MM.1S (cell line): ENCODE data around the gene STARD9.
"Not testable (repeated sequence)": the region's sequence is repeated elsewhere in the genome, so short reads cannot be mapped to it uniquely, and the experiment has no call there.

Source experiments
- DNase-seq: peaks from one replicate; pipeline ENCODE4 v3.0.0-alpha.2; 2015
- H2AFZ ChIP-seq: fragments of 300-600 bp; sonication (generic); 2 replicates; pipeline ENCODE4 v1.6.0; 2016; ENCODE audit warnings: antibody characterized with exemption, low read length
- H3F3A ChIP-seq: fragments of 300-600 bp; sonication (generic); 2 replicates; pipeline ENCODE4 v1.6.1; 2016; ENCODE audit warnings: mild to moderate bottlenecking, antibody characterized with exemption, low read length, moderate library complexity, mixed read lengths; ENCODE audit not compliant: insufficient read depth
- H3K27ac ChIP-seq: fragments of 300-600 bp; sonication (generic); 2 replicates; pipeline ENCODE4 v1.5.1; 2016; ENCODE audit warnings: mild to moderate bottlenecking, low read length
- H3K27me3 ChIP-seq: fragments of 300-600 bp; sonication (generic); replicated peaks from 2 replicates; pipeline ENCODE4 v1.6.0; 2016; ENCODE audit warnings: low read length; ENCODE audit not compliant: insufficient read depth
- H3K36me3 ChIP-seq: fragments of 300-600 bp; sonication (generic); replicated peaks from 2 replicates; pipeline ENCODE4 v1.6.1; 2016; ENCODE audit warnings: mild to moderate bottlenecking, low read length, mixed read lengths; ENCODE audit not compliant: insufficient read depth
- H3K4me1 ChIP-seq: fragments of 300-600 bp; sonication (generic); 2 replicates; pipeline ENCODE4 v1.6.1; 2016; ENCODE audit warnings: low read length, mixed read lengths
- H3K4me2 ChIP-seq: fragments of 300-600 bp; sonication (generic); 2 replicates; pipeline ENCODE4 v1.6.0; 2016; ENCODE audit warnings: low read depth, low read length
- H3K4me3 ChIP-seq: fragments of 300-600 bp; sonication (generic); 2 replicates; pipeline ENCODE4 v1.5.1; 2016; ENCODE audit warnings: low read length, mixed read lengths
- H3K79me2 ChIP-seq: fragments of 300-600 bp; sonication (generic); 2 replicates; pipeline ENCODE4 v1.6.1; 2016; ENCODE audit warnings: mixed run types, low read length, mixed read lengths
- H3K9ac ChIP-seq: fragments of 300-600 bp; sonication (generic); 2 replicates; pipeline ENCODE4 v1.6.1; 2016; ENCODE audit warnings: low read length, mixed read lengths
- H3K9me2 ChIP-seq: fragments of 300-600 bp; sonication (generic); replicated peaks from 2 replicates; pipeline ENCODE4 v1.6.1; 2016; ENCODE audit warnings: mild to moderate bottlenecking, low read length, mixed read lengths; ENCODE audit not compliant: insufficient read depth
- H3K9me3 ChIP-seq: fragments of 300-600 bp; sonication (generic); replicated peaks from 2 replicates; pipeline ENCODE4 v1.6.1; 2016; ENCODE audit warnings: mild to moderate bottlenecking, low read length, mixed read lengths; ENCODE audit not compliant: insufficient read depth
- H4K20me1 ChIP-seq: fragments of 300-600 bp; sonication (generic); 2 replicates; pipeline ENCODE4 v1.6.1; 2016; ENCODE audit warnings: mild to moderate bottlenecking, low read length, moderate library complexity, mixed read lengths; ENCODE audit not compliant: insufficient read depth
- EZH2 ChIP-seq: fragments of 300-600 bp; sonication (generic); optimal IDR thresholded peaks from 2 replicates; pipeline ENCODE3; 2017; ENCODE audit warnings: low read depth, mild to moderate bottlenecking, antibody characterized with exemption, low read length, mixed read lengths
- EZH2phosphoT487 ChIP-seq: fragments of 300-600 bp; sonication (generic); IDR thresholded peaks from 2 replicates; pipeline ENCODE4 v1.6.1; 2018; ENCODE audit warnings: antibody characterized with exemption, low read length
- TF ChIP-seq, protein P1 (sequence below): fragments of 300-600 bp; sonication (generic); IDR thresholded peaks from 2 replicates; pipeline ENCODE4 v1.5.1; 2016; ENCODE audit warnings: antibody characterized with exemption, low read length, mixed read lengths

Gene STARD9

DNA sequence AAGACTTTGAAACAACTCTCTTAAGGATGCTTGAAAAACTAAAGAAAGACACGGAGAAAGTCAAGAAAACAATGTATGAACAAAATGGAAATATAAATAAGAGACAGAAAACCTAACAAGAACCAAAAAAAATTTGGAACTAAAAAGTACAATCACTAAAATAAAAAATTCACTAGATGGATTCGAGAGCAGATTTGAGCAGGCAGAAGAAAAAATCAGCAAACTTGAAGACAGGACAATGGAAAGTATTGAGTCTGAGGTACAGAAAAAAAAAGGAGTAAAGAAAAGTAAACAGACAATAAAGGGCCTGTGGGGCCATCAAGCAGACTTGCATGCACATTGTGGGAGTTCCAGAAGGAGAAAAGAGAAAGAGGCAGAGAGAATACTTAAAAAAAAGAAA, 174.9 kb downstream of the STARD9 start:
- no peaks in the 10 kb centered on the region for H3F3A ChIP-seq
- H3K4me3 ChIP-seq, result no peak overlapping the region
- no peak for DNase-seq
- no peaks in the 10 kb centered on the region for H3K79me2 ChIP-seq
- H3K36me3 ChIP-seq, result no peaks in the 10 kb centered on the region
- H4K20me1 ChIP-seq, result no peaks in the 10 kb centered on the region
- H3K4me1 ChIP-seq, result no peaks in the 10 kb centered on the region
- H3K27me3 ChIP-seq, result no peaks in the 10 kb centered on the region
- TF ChIP-seq, protein P1, sequence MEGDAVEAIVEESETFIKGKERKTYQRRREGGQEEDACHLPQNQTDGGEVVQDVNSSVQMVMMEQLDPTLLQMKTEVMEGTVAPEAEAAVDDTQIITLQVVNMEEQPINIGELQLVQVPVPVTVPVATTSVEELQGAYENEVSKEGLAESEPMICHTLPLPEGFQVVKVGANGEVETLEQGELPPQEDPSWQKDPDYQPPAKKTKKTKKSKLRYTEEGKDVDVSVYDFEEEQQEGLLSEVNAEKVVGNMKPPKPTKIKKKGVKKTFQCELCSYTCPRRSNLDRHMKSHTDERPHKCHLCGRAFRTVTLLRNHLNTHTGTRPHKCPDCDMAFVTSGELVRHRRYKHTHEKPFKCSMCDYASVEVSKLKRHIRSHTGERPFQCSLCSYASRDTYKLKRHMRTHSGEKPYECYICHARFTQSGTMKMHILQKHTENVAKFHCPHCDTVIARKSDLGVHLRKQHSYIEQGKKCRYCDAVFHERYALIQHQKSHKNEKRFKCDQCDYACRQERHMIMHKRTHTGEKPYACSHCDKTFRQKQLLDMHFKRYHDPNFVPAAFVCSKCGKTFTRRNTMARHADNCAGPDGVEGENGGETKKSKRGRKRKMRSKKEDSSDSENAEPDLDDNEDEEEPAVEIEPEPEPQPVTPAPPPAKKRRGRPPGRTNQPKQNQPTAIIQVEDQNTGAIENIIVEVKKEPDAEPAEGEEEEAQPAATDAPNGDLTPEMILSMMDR, result no peak
- TF ChIP-seq EZH2 (no peak), EZH2phosphoT487 (no peak)
- H3K9me2 ChIP-seq, result no peaks in the 10 kb centered on the region
- H3K4me2 ChIP-seq, result no peak overlapping the region
- H3K9me3 ChIP-seq, result no peaks in the 10 kb centered on the region
- H3K9ac ChIP-seq, result no peak overlapping the region
- no peak overlapping the region for H2AFZ ChIP-seq
- no peak overlapping the region for H3K27ac ChIP-seq

DNA sequence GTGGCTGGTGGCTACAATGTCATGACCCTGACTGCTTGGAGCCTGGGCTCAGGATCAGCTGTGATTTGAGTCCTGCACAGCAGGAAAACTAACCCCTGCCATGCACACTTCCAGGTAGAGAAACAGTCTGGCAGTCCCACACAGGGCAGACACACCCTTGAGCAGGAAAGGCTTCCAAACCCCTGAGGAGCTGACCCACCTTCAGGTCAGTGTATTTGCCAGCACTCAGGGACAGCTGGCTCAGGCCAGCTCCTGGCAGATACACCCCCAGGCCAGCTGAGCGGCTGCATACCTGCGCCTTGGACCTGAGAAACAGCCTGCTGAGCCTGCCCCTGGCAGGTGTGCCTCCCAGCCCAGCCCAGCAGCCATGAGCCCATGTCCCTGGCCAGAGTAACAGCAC, 183.7 kb downstream of the STARD9 start:
- no peaks in the 10 kb centered on the region for H3F3A ChIP-seq
- no peaks in the 10 kb centered on the region for H3K79me2 ChIP-seq
- H3K9ac ChIP-seq, result no peak overlapping the region
- H3K27me3 ChIP-seq, result no peaks in the 10 kb centered on the region
- H3K4me2 ChIP-seq, result no peak overlapping the region
- H3K9me3 ChIP-seq, result no peaks in the 10 kb centered on the region
- no peak for DNase-seq
- H3K9me2 ChIP-seq, result no peaks in the 10 kb centered on the region
- H4K20me1 ChIP-seq, result no peaks in the 10 kb centered on the region
- no peak overlapping the region for H3K4me3 ChIP-seq
- H3K36me3 ChIP-seq, result no peaks in the 10 kb centered on the region
- H3K27ac ChIP-seq, result no peak overlapping the region
- H3K4me1 ChIP-seq, result no peaks in the 10 kb centered on the region
- TF ChIP-seq EZH2, result no peak
- TF ChIP-seq, protein P1, result no peak
- no peak for TF ChIP-seq EZH2phosphoT487
- H2AFZ ChIP-seq, result no peak overlapping the region

DNA sequence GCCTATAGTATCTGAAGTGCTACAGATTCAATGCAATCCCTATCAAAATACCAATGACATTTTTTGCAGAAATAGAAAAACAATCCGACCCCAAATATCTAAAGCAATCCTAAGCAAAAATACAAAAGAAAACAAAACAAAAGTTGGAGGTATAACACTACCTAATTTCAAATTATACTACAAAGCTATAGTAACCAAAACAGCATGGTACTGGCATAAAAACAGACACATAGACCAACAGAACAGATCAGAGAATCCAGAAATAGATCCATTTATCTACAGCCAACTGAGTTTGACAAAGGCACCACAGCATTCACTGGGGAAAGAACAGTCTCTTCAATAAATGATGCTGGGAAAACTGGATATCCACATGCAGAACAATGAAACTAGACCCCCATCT, 185.4 kb downstream of the STARD9 start:
- Histone ChIP-seq H3K27ac (no peak overlapping the region), H3K36me3 (no peaks in the 10 kb centered on the region), H3F3A (no peaks in the 10 kb centered on the region)

DNA sequence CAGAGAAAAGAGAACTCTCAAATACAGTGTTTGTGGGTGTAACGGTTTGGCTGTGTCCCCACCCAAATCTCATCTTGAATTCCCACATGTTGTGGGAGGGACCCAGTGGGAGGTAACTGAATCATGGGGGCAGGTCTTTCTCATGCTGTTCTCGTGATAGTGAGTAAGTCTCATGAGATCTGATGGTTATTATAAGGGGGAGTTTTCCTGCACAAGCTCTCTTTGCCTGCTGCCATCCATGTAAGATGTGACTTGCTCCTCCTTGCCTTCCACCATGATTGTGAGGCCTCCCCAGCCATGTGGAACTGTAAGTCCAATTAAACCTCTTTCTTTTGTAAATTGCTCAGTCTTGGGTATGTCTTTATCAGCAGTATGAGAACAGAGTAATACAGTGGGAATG, 186.4 kb downstream of the STARD9 start:
- H3K4me1 ChIP-seq, H3K9me2 ChIP-seq, H3K79me2 ChIP-seq, H4K20me1 ChIP-seq, H3K4me2 ChIP-seq, H3K9me3 ChIP-seq, H3F3A ChIP-seq, H3K4me3 ChIP-seq, DNase-seq, H3K9ac ChIP-seq, H3K36me3 ChIP-seq, H2AFZ ChIP-seq, H3K27me3 ChIP-seq, H3K27ac ChIP-seq: not testable (repeated sequence)

More for the DNA sequence above, 185.4 kb downstream of the STARD9 start:
- Histone ChIP-seq H2AFZ (no peak overlapping the region), H3K79me2 (no peaks in the 10 kb centered on the region), H3K4me1 (no peaks in the 10 kb centered on the region), H3K27me3 (no peaks in the 10 kb centered on the region), H3K4me3 (no peak overlapping the region), H3K4me2 (no peak overlapping the region), H4K20me1 (no peaks in the 10 kb centered on the region), H3K9me2 (no peaks in the 10 kb centered on the region), H3K9ac (no peak overlapping the region), H3K9me3 (no peaks in the 10 kb centered on the region)
- TF ChIP-seq, protein P1, result no peak
- no peak for TF ChIP-seq EZH2
- no peak for TF ChIP-seq EZH2phosphoT487
- no peak for DNase-seq

DNA sequence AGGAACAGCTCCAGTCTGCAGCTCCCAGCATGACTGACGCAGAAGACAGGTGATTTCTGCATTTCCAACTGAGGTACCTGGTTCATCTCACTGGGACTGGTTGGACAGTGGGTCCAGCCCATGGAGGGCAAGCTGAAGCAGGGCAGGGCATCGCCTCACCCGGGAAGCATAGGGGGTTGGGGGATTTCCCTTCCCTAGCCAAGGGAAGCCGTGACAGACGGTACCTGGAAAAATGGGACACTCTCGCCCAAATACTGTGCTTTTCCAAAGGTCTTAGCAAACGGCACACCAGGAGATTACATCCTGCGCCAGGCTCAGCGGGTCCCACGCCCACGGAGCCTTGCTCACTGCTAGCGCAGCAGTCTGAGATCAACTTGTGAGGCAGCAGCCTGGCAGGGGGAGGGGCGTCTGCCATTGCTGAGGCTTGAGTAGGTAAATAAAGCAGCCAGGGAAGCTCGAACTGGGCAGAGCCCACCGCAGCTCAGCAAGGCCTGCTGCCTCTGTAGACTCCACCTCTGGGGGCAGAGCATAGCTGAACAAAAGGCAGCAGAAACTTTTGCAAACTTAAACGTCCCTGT, 188.8 kb downstream of the STARD9 start:
- H3F3A ChIP-seq, H2AFZ ChIP-seq, H3K36me3 ChIP-seq, H4K20me1 ChIP-seq, H3K9me3 ChIP-seq, H3K27me3 ChIP-seq, H3K4me2 ChIP-seq, H3K79me2 ChIP-seq, DNase-seq, H3K4me3 ChIP-seq, H3K4me1 ChIP-seq, H3K27ac ChIP-seq, H3K9ac ChIP-seq, H3K9me2 ChIP-seq: not testable (repeated sequence)

DNA sequence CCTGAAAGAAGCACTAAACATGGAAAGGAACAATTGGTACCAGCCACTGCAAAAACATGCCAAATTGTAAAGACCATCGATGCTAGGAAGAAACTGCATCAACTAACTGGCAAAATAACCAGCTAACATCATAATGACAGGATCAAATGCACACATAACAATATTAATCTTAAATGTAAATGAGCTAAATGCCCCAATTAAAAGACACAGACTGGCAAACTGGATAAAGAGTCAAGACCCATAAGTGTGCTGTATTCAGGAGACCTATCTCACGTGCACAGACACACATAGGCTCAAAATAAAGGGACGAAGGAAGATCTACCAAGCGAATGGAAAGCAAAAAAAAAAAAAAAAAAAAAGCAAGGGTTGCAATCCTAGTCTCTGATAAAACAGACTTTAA, 190.7 kb downstream of the STARD9 start:
- not testable (repeated sequence) for H3K9ac ChIP-seq, H2AFZ ChIP-seq, H4K20me1 ChIP-seq, H3F3A ChIP-seq, H3K79me2 ChIP-seq, H3K27me3 ChIP-seq, H3K9me3 ChIP-seq, H3K36me3 ChIP-seq, H3K9me2 ChIP-seq, H3K4me1 ChIP-seq, H3K27ac ChIP-seq, H3K4me2 ChIP-seq, H3K4me3 ChIP-seq, DNase-seq
